Esophagus squamous epithelium (tissue), 5 donors: ENCODE results near the gene PIERCE2. TPM values are rescaled to one million over a fixed set of nuclear protein-coding genes. Genes with fewer than 3 reads are reported as not detected.

Experiments used
- DNase-seq: peaks from one replicate; lab custom pipeline; 2025; lab: John Stamatoyannopoulos, UW
- H3K27ac ChIP-seq, 4 donors: fragments of 200-600 bp; sonication (generic); one replicate each; pipeline ENCODE4 v1.5.1; 2016 to 2019; ENCODE audit warnings: mild to moderate bottlenecking in 1 of 4
- H3K27me3 ChIP-seq, 4 donors: fragments of 200-600 bp; sonication (generic); 1 replicate in 3 of 4; 2 replicates in 1 of 4; pipeline versions ENCODE4 v1.5.1 to v1.6.0; 2017 to 2021; ENCODE audit warnings: antibody characterized with exemption in 1 of 4
- H3K36me3 ChIP-seq, 3 donors: fragments of 200-600 bp; sonication (generic); one replicate each; pipeline ENCODE4 v1.5.1; 2016 to 2019
- H3K4me1 ChIP-seq, 3 donors: fragments of 200-600 bp; sonication (generic); one replicate each; pipeline ENCODE4 v1.5.1; 2017 to 2019
- H3K4me3 ChIP-seq, 4 donors: fragments of 200-600 bp; sonication (generic); 1 replicate in 3 of 4; 2 replicates in 1 of 4; pipeline ENCODE4 v1.5.1; 2016 to 2019; ENCODE audit warnings: mild to moderate bottlenecking in 2 of 4, moderate library complexity in 1 of 4
- H3K9me3 ChIP-seq, 3 donors: fragments of 200-600 bp; sonication (generic); one replicate each; pipeline ENCODE4 v1.5.1; 2016 to 2019
- CTCF ChIP-seq, 6 experiments: fragments of 450-650 bp in 4 of 6; fragments of 200-600 bp in 2 of 6; sonication (generic) in 2 of 6; IDR thresholded peaks; one replicate each; pipeline ENCODE4 v1.5.1; 2016 to 2019; ENCODE audit warnings: antibody characterized with exemption in 6 of 6, mild to moderate bottlenecking in 4 of 6, moderate library complexity in 4 of 6
- POLR2A ChIP-seq, 4 donors: fragments of 450-650 bp; IDR thresholded peaks; one replicate each; pipeline ENCODE4 v1.6.1; 2017; ENCODE audit warnings: antibody characterized with exemption in 4 of 4, mild to moderate bottlenecking in 4 of 4, moderate library complexity in 3 of 4
- WGBS, 2 donors: methylation state at CpG; one replicate each; pipeline ENCODE4 v1.1.5; 2018; 5-methylcytosine and 5-hydroxymethylcytosine counted together
- intact Hi-C: fragments of 100-400 bp; cut with DNase I; formaldehyde crosslinking; loops from one replicate; pipeline ENCODE4 v1.15.0; 2022
- total RNA-seq, 4 donors: library from RNA; depleted of rRNA; stranded (reverse); fragments of >200 nt; gene quantifications; one replicate each; pipeline ENCODE4 v1.1.0, GENCODE V29; 2016
- donor health status: DM: yes; HTN: yes; CAD: no.

The PIERCE2 gene
- total RNA-seq, 4 donors from 2014 or later: 3.2 TPM; not detected in 3

GRCh38 chr15:55461447-55461846, 53.2 kb downstream of the PIERCE2 start:
- TF ChIP-seq CTCF (IDR thresholded peaks at IDR 0.05): no peak
- no peak for TF ChIP-seq POLR2A (IDR thresholded peaks at IDR 0.05)
- Histone ChIP-seq H3K9me3 (no peaks in the 10 kb centered on the region), H3K36me3 (no peaks in the 10 kb centered on the region), H3K4me1 (no peaks in the 10 kb centered on the region), H3K27me3 (no peaks in the 10 kb centered on the region), H3K4me3 (no peak overlapping the region), H3K27ac (no peak overlapping the region)
- 84 to 87% methylated on average over 4 of the region's 4 CpGs for WGBS, 2 donors
- intact Hi-C loops: no loop called here
- no peak for DNase-seq

- TF ChIP-seq POLR2A (IDR thresholded peaks at IDR 0.05): no peak
- no peak for TF ChIP-seq CTCF (IDR thresholded peaks at IDR 0.05)
- intact Hi-C loops: no loop called here
- Histone ChIP-seq H3K4me1 (no peaks in the 10 kb centered on the region), H3K36me3 (no peaks in the 10 kb centered on the region), H3K27ac (no peak overlapping the region), H3K9me3 (no peaks in the 10 kb centered on the region), H3K4me3 (no peak overlapping the region), H3K27me3 (no peaks in the 10 kb centered on the region)
- WGBS, 2 donors: 71 to 83% methylated on average over 2 of the region's 2 CpGs
- DNase-seq: no peak
These were observed 60.0 kb downstream of the PIERCE2 start for GRCh38 chr15:55468321-55468720.

Other genes starting within 250 kb of the PIERCE2 start
- 10 to 100 TPM; 23.1 to 78.0 (median 55.7) TPM for gene RSL24D1, start 211.6 kb upstream of the PIERCE2 start, total RNA-seq
- gene RAB27A, start 118.7 kb upstream of the PIERCE2 start, total RNA-seq: 10 to 100 TPM in 3 of 4 donors, 1 to 10 TPM in 1; 8.7 to 16.2 (median 11.7) TPM
- 10 to 100 TPM in 2 of 4 donors, 1 to 10 TPM in 2; 2.6 to 13.5 (median 9.9) TPM for gene PIGBOS1, start 89.4 kb upstream of the PIERCE2 start, total RNA-seq
- gene PIGB, start 89.3 kb upstream of the PIERCE2 start, total RNA-seq: 10 to 100 TPM in 3 of 4 donors, 1 to 10 TPM in 1; 5.9 to 16.5 (median 13.0) TPM
- gene CCPG1, start 136 bp upstream of the PIERCE2 start, total RNA-seq: 10 to 100 TPM in 2 of 4 donors, 1 to 10 TPM in 2; 6.9 to 24.2 (median 15.4) TPM
- 1 to 10 TPM in 1 of 4 donors, under 1 TPM in 1, not detected in 2; 0.21 to 1.7 TPM for gene DNAAF4, start 99.7 kb downstream of the PIERCE2 start, total RNA-seq
- gene PYGO1, start 179.8 kb downstream of the PIERCE2 start, total RNA-seq: 1 to 10 TPM; 1.3 to 5.1 (median 1.8) TPM